ENCODE data around the gene SSBP2. TPM values are rescaled to one million over a fixed set of nuclear protein-coding genes. Genes with fewer than 3 reads are reported as not detected.

Gene SSBP2
- total and polyA plus RNA-seq, 2 of the 8 experiments (the other 6 are each of a cell fraction or from before 2014, with no cell fraction given) = 21.5 to 36.2 TPM

- Histone ChIP-seq H3K23me2 (ENCODE audit: low read depth, low read length) (no peaks in the 10 kb centered on the region), H3K9me3 (ENCODE audit: insufficient read depth in 2 of 2, low read depth in 1 of 2, low read length in 1 of 2) (no peaks in the 10 kb centered on the region), H3K79me2 (ENCODE audit: control insufficient read depth in 1 of 2, insufficient read depth in 2 of 2, low read length in 2 of 2) (no peaks in the 10 kb centered on the region), H3K23ac (ENCODE audit: insufficient read length) (no peak overlapping the region), H3K4me2 (ENCODE audit: insufficient read depth in 1 of 2, low read depth in 2 of 2, low read length in 2 of 2) (no peak overlapping the region), H4K5ac (ENCODE audit: insufficient read length, low read depth, low read length) (no peak overlapping the region), H3K56ac (replicated peaks; ENCODE audit: insufficient read length, low read depth, low read length) (no peak overlapping the region), H3K14ac (ENCODE audit: insufficient read length) (no peak overlapping the region), H3K18ac (ENCODE audit: extremely low read depth, low read length) (no peak overlapping the region), H2BK5ac (ENCODE audit: low read depth, low read length) (no peak overlapping the region), H3K27me3 (replicated peaks in 1 of 4; ENCODE audit: control insufficient read depth in 3 of 4, extremely low read depth in 1 of 4, insufficient read depth in 3 of 4, low read length in 3 of 4) (no peaks in the 10 kb centered on the region; a peak in 1 of 7 replicates), H4K8ac (ENCODE audit: extremely low read depth, insufficient read depth, low read length) (no peak overlapping the region), H3K27ac (ENCODE audit: low read depth, low read length) (no peak overlapping the region), H4K91ac (replicated peaks; ENCODE audit: insufficient read length, low read length) (no peak overlapping the region), H3K4me3 (ENCODE audit: extremely low read depth in 1 of 4, insufficient read depth in 2 of 4, low read depth in 3 of 4, low read length in 4 of 4) (no peak overlapping the region), H3K36me3 (ENCODE audit: control insufficient read depth in 2 of 4, insufficient read depth in 4 of 4, low read length in 3 of 4) (no peaks in the 10 kb centered on the region), H2BK120ac (replicated peaks; ENCODE audit: low read depth, low read length) (no peak overlapping the region), H3K79me1 (ENCODE audit: low read depth, low read length) (no peaks in the 10 kb centered on the region), H2BK15ac (ENCODE audit: low read length) (no peak overlapping the region), H3K9ac (replicated peaks in 1 of 4; ENCODE audit: extremely low read depth in 1 of 4, low read depth in 3 of 4, low read length in 3 of 4) (no peak overlapping the region), H2AK5ac (ENCODE audit: low read depth, low read length) (no peak overlapping the region), H3K4me1 (replicated peaks in 1 of 4; ENCODE audit: control insufficient read depth in 3 of 4, insufficient read depth in 4 of 4, low read length in 3 of 4) (peaks cover 0 to 4% (median 0%) of the 10 kb centered on the region in 4 experiments; a peak in 1 of 7 replicates), H2AFZ (ENCODE audit: low read length) (no peak overlapping the region; the same call in 1 of the 2 replicates), H4K20me1 (replicated peaks in 1 of 2; ENCODE audit: control insufficient read depth in 1 of 2, insufficient read depth in 2 of 2, low read length in 2 of 2) (no peaks in the 10 kb centered on the region), H2BK12ac (ENCODE audit: low read depth, low read length) (no peak overlapping the region), H3K4ac (replicated peaks; ENCODE audit: insufficient read length, low read depth, low read length) (no peak overlapping the region), H2BK20ac (ENCODE audit: low read length) (no peak overlapping the region)
- ChIA-PET CTCF (ENCODE audit: partially characterized antibody) (interaction anchor here (1.1 to 2.0 kb wide), 4 partner anchors 11 to 21 kb away, joined by 3 to 6 read pairs (median 5); no protein-coding TSS in a partner anchor), POLR2A (ENCODE audit: partially characterized antibody) (interaction anchor here (1.1 kb wide), 1 partner anchor 72 kb away, joined by 6 read pairs; no protein-coding TSS in a partner anchor)
- DNase-seq (ENCODE audit: low read depth in 1 of 2, low spot score in 2 of 2) (no peak), FAIRE-seq (no peak)
- 76% methylated on average over 3 of the region's 3 CpGs; no CpG with 5 or more reads in 1 of the 2 experiments for WGBS, 2 experiments (ENCODE audit: extremely low coverage in 1 of 2, insufficient coverage in 1 of 2, insufficient read length in 1 of 2, insufficient replicate concordance in 2 of 2, low coverage in 1 of 2, low lambda C conversion rate in 2 of 2, missing lambda C conversion rate in 1 of 2)
- TF ChIP-seq POLR2AphosphoS5 (IDR thresholded peaks at IDR 0.05; ENCODE audit: low read depth, low read length) (no peak), CEBPB (IDR thresholded peaks at IDR 0.05; ENCODE audit: low read depth, low read length) (no peak), CREB1 (IDR thresholded peaks at IDR 0.05) (no peak), SRF (IDR thresholded peaks at IDR 0.05; ENCODE audit: low read depth, low read length) (no peak), NANOG (IDR thresholded peaks at IDR 0.05; ENCODE audit: insufficient read depth, low read depth, low read length, poor library complexity, severe bottlenecking) (no peak), BACH1 (IDR thresholded peaks at IDR 0.05; ENCODE audit: low read length) (no peak), EP300 (IDR thresholded peaks at IDR 0.05; ENCODE audit: borderline replicate concordance in 1 of 2, low read depth in 2 of 2, low read length in 2 of 2) (no peak), RAD21 (IDR thresholded peaks at IDR 0.05 in 1 of 2, conservative IDR thresholded peaks at IDR 0.05 in 1 of 2; ENCODE audit: low read depth in 2 of 2, low read length in 2 of 2) (no peak), CHD2 (IDR thresholded peaks at IDR 0.05; ENCODE audit: low read length) (no peak), HDAC6 (IDR thresholded peaks at IDR 0.05; ENCODE audit: low read depth, low read length) (no peak)
- TF ChIP-seq, protein P1, sequence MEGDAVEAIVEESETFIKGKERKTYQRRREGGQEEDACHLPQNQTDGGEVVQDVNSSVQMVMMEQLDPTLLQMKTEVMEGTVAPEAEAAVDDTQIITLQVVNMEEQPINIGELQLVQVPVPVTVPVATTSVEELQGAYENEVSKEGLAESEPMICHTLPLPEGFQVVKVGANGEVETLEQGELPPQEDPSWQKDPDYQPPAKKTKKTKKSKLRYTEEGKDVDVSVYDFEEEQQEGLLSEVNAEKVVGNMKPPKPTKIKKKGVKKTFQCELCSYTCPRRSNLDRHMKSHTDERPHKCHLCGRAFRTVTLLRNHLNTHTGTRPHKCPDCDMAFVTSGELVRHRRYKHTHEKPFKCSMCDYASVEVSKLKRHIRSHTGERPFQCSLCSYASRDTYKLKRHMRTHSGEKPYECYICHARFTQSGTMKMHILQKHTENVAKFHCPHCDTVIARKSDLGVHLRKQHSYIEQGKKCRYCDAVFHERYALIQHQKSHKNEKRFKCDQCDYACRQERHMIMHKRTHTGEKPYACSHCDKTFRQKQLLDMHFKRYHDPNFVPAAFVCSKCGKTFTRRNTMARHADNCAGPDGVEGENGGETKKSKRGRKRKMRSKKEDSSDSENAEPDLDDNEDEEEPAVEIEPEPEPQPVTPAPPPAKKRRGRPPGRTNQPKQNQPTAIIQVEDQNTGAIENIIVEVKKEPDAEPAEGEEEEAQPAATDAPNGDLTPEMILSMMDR (IDR thresholded peaks at IDR 0.05; ENCODE audit: control extremely low read depth in 1 of 3, insufficient read depth in 1 of 3, low read depth in 1 of 3, low read length in 3 of 3) = no peak
Observed at GRCh38 chr5:81778642-81779041, 27.7 kb upstream of the SSBP2 start.
